H1 (cell line): ENCODE data around the gene TLL1. TPM values are rescaled to one million over a fixed set of nuclear protein-coding genes. Genes with fewer than 3 reads are reported as not detected.

Source experiments
- CTCF ChIA-PET: fragments of 300-600 bp; sonication (Branson Sonifier 250); formaldehyde crosslinking; loops from one replicate; lab custom pipeline; 2021; ENCODE audit not compliant: partially characterized antibody; lab: Charles Lee
- POLR2A ChIA-PET: fragments of 300-600 bp; sonication (Branson Sonifier 250); formaldehyde crosslinking; loops from one replicate; lab custom pipeline; 2021; ENCODE audit warnings: inconsistent platforms; ENCODE audit not compliant: partially characterized antibody; lab: Charles Lee
- DNase-seq, 2 experiments: peaks; one replicate each; pipeline versions ENCODE4 v3.0.0 to v3.0.0-alpha.2; 2010 to 2022; ENCODE audit warnings: low spot score in 2 of 2, low read depth in 1 of 2, mixed read lengths in 1 of 2
- FAIRE-seq: peaks from 2 replicates; lab custom pipeline; 2011; peaks lifted over from hg19 to GRCh38; lab: Jason Lieb, UNC
- H2AFZ ChIP-seq: 2 replicates; pipeline ENCODE4 v1.8.1; 2012; ENCODE audit warnings: low read length, inconsistent platforms
- H2AK5ac ChIP-seq: 2 replicates; pipeline ENCODE4 v1.6.1; 2013; ENCODE audit warnings: low read depth, low read length
- H2BK120ac ChIP-seq: replicated peaks from 2 replicates; pipeline ENCODE3; 2013; ENCODE audit warnings: low read depth, low read length, inconsistent platforms
- H2BK12ac ChIP-seq: 2 replicates; pipeline ENCODE4 v1.6.1; 2013; ENCODE audit warnings: low read depth, low read length
- H2BK15ac ChIP-seq: 2 replicates; pipeline ENCODE4 v1.6.1; 2013; ENCODE audit warnings: low read length
- H2BK20ac ChIP-seq: 2 replicates; pipeline ENCODE4 v1.6.1; 2013; ENCODE audit warnings: low read length
- H2BK5ac ChIP-seq: 2 replicates; pipeline ENCODE4 v1.6.1; 2013; ENCODE audit warnings: low read depth, low read length
- H3K14ac ChIP-seq: 2 replicates; pipeline ENCODE4 v1.6.1; 2013; ENCODE audit warnings: inconsistent platforms; ENCODE audit not compliant: insufficient read length
- H3K18ac ChIP-seq: 2 replicates; pipeline ENCODE4 v1.6.1; 2013; ENCODE audit warnings: low read length; ENCODE audit errors: extremely low read depth
- H3K23ac ChIP-seq: 2 replicates; pipeline ENCODE4 v1.6.1; 2013; ENCODE audit warnings: inconsistent platforms; ENCODE audit not compliant: insufficient read length
- H3K23me2 ChIP-seq: 2 replicates; pipeline ENCODE4 v1.6.1; 2013; ENCODE audit warnings: low read depth, low read length
- H3K27ac ChIP-seq: 2 replicates; pipeline ENCODE4 v1.6.1; 2011; ENCODE audit warnings: low read depth, low read length, inconsistent platforms
- H3K27me3 ChIP-seq, 4 experiments: replicated peaks in 1 of 4; 1 replicate in 1 of 4; 2 replicates in 3 of 4; pipeline versions ENCODE4 v1.6.1 to v1.8.1; 2011 to 2013; ENCODE audit warnings: low read length in 3 of 4, mild to moderate bottlenecking in 3 of 4, inconsistent platforms in 2 of 4, mixed read lengths in 2 of 4, moderate library complexity in 1 of 4; ENCODE audit not compliant: control insufficient read depth in 3 of 4, insufficient read depth in 3 of 4; ENCODE audit errors: extremely low read depth in 1 of 4
- H3K36me3 ChIP-seq, 4 experiments: 2 replicates each; pipeline versions ENCODE4 v1.6.1 to v1.8.1; 2011 to 2013; ENCODE audit warnings: mild to moderate bottlenecking in 4 of 4, low read length in 3 of 4, moderate library complexity in 2 of 4, control low read depth in 1 of 4, inconsistent platforms in 1 of 4; ENCODE audit not compliant: insufficient read depth in 4 of 4, control insufficient read depth in 2 of 4
- H3K4ac ChIP-seq: replicated peaks from 2 replicates; pipeline ENCODE3; 2013; ENCODE audit warnings: low read length, low read depth, mixed read lengths, inconsistent platforms; ENCODE audit not compliant: insufficient read length
- H3K4me1 ChIP-seq, 4 experiments: replicated peaks in 1 of 4; 1 replicate in 1 of 4; 2 replicates in 3 of 4; pipeline versions ENCODE4 v1.6.1 to v1.8.1; 2011 to 2013; ENCODE audit warnings: low read length in 3 of 4, inconsistent platforms in 2 of 4, mixed read lengths in 1 of 4; ENCODE audit not compliant: insufficient read depth in 4 of 4, control insufficient read depth in 3 of 4
- H3K4me2 ChIP-seq, 2 experiments: 2 replicates each; pipeline versions ENCODE4 v1.6.1 to v1.8.1; 2011 to 2013; ENCODE audit warnings: low read depth in 2 of 2, low read length in 2 of 2, control low read depth in 1 of 2, inconsistent platforms in 1 of 2, mild to moderate bottlenecking in 1 of 2; ENCODE audit not compliant: insufficient read depth in 1 of 2
- H3K4me3 ChIP-seq, 4 experiments: fragments of 200-600, 300-600 bp in 1 of 4; sonication (generic), shearing (Covaris generic), sonication (Bioruptor Twin) in 1 of 4; 2 replicates each; pipeline versions ENCODE4 v1.5.1 to v1.8.1; 2011 to 2016; ENCODE audit warnings: low read length in 4 of 4, low read depth in 3 of 4, control low read depth in 2 of 4, inconsistent platforms in 2 of 4, mild to moderate bottlenecking in 2 of 4, mixed read lengths in 1 of 4, moderate library complexity in 1 of 4; ENCODE audit not compliant: insufficient read depth in 2 of 4; ENCODE audit errors: extremely low read depth in 1 of 4
- H3K56ac ChIP-seq: replicated peaks from 2 replicates; pipeline ENCODE3; 2013; ENCODE audit warnings: low read depth, mild to moderate bottlenecking, mixed read lengths, low read length, inconsistent platforms; ENCODE audit not compliant: insufficient read length
- H3K79me1 ChIP-seq: 2 replicates; pipeline ENCODE4 v1.6.1; 2013; ENCODE audit warnings: low read depth, low read length, control low read depth
- H3K79me2 ChIP-seq, 2 experiments: 2 replicates each; pipeline versions ENCODE4 v1.6.1 to v1.8.1; 2012 to 2013; ENCODE audit warnings: low read length in 2 of 2, mild to moderate bottlenecking in 2 of 2, inconsistent platforms in 1 of 2; ENCODE audit not compliant: insufficient read depth in 2 of 2, control insufficient read depth in 1 of 2
- H3K9ac ChIP-seq, 4 experiments: replicated peaks in 1 of 4; 1 replicate in 1 of 4; 2 replicates in 3 of 4; pipeline versions ENCODE4 v1.6.1 to v1.8.1; 2011 to 2013; ENCODE audit warnings: low read depth in 3 of 4, low read length in 3 of 4, control low read depth in 2 of 4, mild to moderate bottlenecking in 2 of 4, moderate library complexity in 2 of 4, inconsistent platforms in 1 of 4; ENCODE audit errors: extremely low read depth in 1 of 4
- H3K9me3 ChIP-seq, 2 experiments: 2 replicates each; pipeline versions ENCODE4 v1.6.1 to v1.8.1; 2012 to 2013; ENCODE audit warnings: mild to moderate bottlenecking in 2 of 2, moderate library complexity in 2 of 2, control low read depth in 1 of 2, inconsistent platforms in 1 of 2, low read depth in 1 of 2, low read length in 1 of 2, mixed read lengths in 1 of 2; ENCODE audit not compliant: insufficient read depth in 2 of 2
- H4K20me1 ChIP-seq, 2 experiments: replicated peaks in 1 of 2; 2 replicates each; pipeline versions ENCODE3 to v1.8.1; 2011 to 2013; ENCODE audit warnings: inconsistent platforms in 2 of 2, low read length in 2 of 2, mild to moderate bottlenecking in 1 of 2; ENCODE audit not compliant: insufficient read depth in 2 of 2, control insufficient read depth in 1 of 2
- H4K5ac ChIP-seq: 2 replicates; pipeline ENCODE4 v1.6.1; 2013; ENCODE audit warnings: low read length, low read depth, mixed read lengths, inconsistent platforms; ENCODE audit not compliant: insufficient read length
- H4K8ac ChIP-seq: 2 replicates; pipeline ENCODE4 v1.8.0; 2013; ENCODE audit warnings: mild to moderate bottlenecking, moderate library complexity, low read length, inconsistent platforms; ENCODE audit not compliant: insufficient read depth; ENCODE audit errors: extremely low read depth
- H4K91ac ChIP-seq: replicated peaks from 2 replicates; pipeline ENCODE3; 2013; ENCODE audit warnings: low read length, mixed read lengths, inconsistent platforms; ENCODE audit not compliant: insufficient read length
- ATF2 ChIP-seq: IDR thresholded peaks from 2 replicates; pipeline ENCODE4 v1.6.1; 2012; ENCODE audit warnings: low read length, inconsistent platforms
- BCL11A ChIP-seq, 2 experiments: IDR thresholded peaks; one replicate each; pipeline ENCODE4 v1.6.1; 2011; ENCODE audit warnings: low read depth in 2 of 2, low read length in 2 of 2, mild to moderate bottlenecking in 2 of 2
- BRCA1 ChIP-seq: IDR thresholded peaks from 2 replicates; pipeline ENCODE4 v1.6.1; 2012; ENCODE audit warnings: low read depth, low read length, improper control_type of control experiment
- EZH2 ChIP-seq: fragments of 200-600 bp; sonication (generic); IDR thresholded peaks from 2 replicates; pipeline ENCODE4 v1.7.1; 2012; ENCODE audit warnings: low read depth, mild to moderate bottlenecking, moderate library complexity, low read length, inconsistent platforms; ENCODE audit not compliant: severe bottlenecking
- GABPA ChIP-seq: IDR thresholded peaks from 2 replicates; pipeline ENCODE4 v1.6.1; 2011; ENCODE audit warnings: mild to moderate bottlenecking, low read length, moderate library complexity, borderline replicate concordance; ENCODE audit not compliant: insufficient read depth
- HDAC2 ChIP-seq, 2 experiments: fragments of 300-600 bp in 1 of 2; sonication (generic) in 1 of 2; IDR thresholded peaks; 2 replicates each; pipeline ENCODE4 v1.6.1; 2011 to 2012; ENCODE audit warnings: low read depth in 2 of 2, low read length in 2 of 2, mild to moderate bottlenecking in 2 of 2, moderate library complexity in 2 of 2, borderline replicate concordance in 1 of 2, inconsistent platforms in 1 of 2
- HDAC6 ChIP-seq: IDR thresholded peaks from one replicate; pipeline ENCODE4 v1.7.1; 2012; ENCODE audit warnings: low read depth, mild to moderate bottlenecking, inconsistent platforms, low read length, moderate library complexity
- KDM4A ChIP-seq: IDR thresholded peaks from one replicate; pipeline ENCODE4 v1.7.1; 2012; ENCODE audit warnings: low read depth, mild to moderate bottlenecking, moderate library complexity, low read length, inconsistent platforms; ENCODE audit not compliant: severe bottlenecking
- MAFK ChIP-seq: IDR thresholded peaks from 2 replicates; pipeline ENCODE4 v1.6.1; 2012; ENCODE audit warnings: low read depth, mild to moderate bottlenecking, improper control_type of control experiment, low read length
- PHF8 ChIP-seq: fragments of 200-600 bp; sonication (generic); conservative IDR thresholded peaks from 2 replicates; pipeline ENCODE4 v1.7.1; 2012; ENCODE audit warnings: low read depth, mild to moderate bottlenecking, inconsistent platforms, low read length, moderate library complexity
- SIN3A ChIP-seq, 2 experiments: IDR thresholded peaks in 1 of 2; conservative IDR thresholded peaks in 1 of 2; 2 replicates each; pipeline ENCODE4 v1.6.1; 2011 to 2012; ENCODE audit warnings: low read length in 2 of 2, improper control_type of control experiment in 1 of 2, low read depth in 1 of 2, mild to moderate bottlenecking in 1 of 2
- WGBS, 2 experiments: shearing (Covaris generic) in 1 of 2; methylation state at CpG; one replicate each; pipeline versions ENCODE4 v1.1.6 to v1.1.7; 2013 to 2015; ENCODE audit warnings: low lambda C conversion rate in 2 of 2, mixed read lengths in 2 of 2, inconsistent platforms in 1 of 2, low coverage in 1 of 2, missing lambda C conversion rate in 1 of 2; ENCODE audit not compliant: insufficient replicate concordance in 2 of 2, insufficient coverage in 1 of 2, insufficient read length in 1 of 2; ENCODE audit errors: extremely low coverage in 1 of 2, missing lambda C conversion rate in 1 of 2; 5-methylcytosine and 5-hydroxymethylcytosine counted together
- polyA plus RNA-seq, 7 experiments: library from polyadenylated mRNA; depleted of rRNA in 3 of 7; stranded (reverse) in 5 of 7; unstranded in 2 of 7; fragments of >200 nt in 5 of 7; fragments of 200-250 nt in 2 of 7; gene quantifications; 1 replicate in 5 of 7; 2 replicates in 1 of 7; 4 replicates in 1 of 7; pipeline versions ENCODE4 v1.2.1 to v1.2.3, GENCODE V29; 2011 to 2013; ENCODE audit warnings: missing spikeins in 2 of 7, mixed read lengths in 2 of 7
- total RNA-seq: library from RNA; stranded (reverse); fragmentation: NEBNext Ultra II Directional; extraction: Animal tissue kit (Norgen Biotek cat#: 25700); gene quantifications from 2 replicates; pipeline ENCODE4 v1.2.1, GENCODE V29; 2021

Gene TLL1
- total and polyA plus RNA-seq, 2 of the 8 experiments (the other 6 are each of a cell fraction or from before 2014, with no cell fraction given), result 0.18 to 1.1 TPM

GRCh38 chr4:165992283-165992682, 119.2 kb downstream of the TLL1 start:
- Histone ChIP-seq H3K14ac (no peak overlapping the region), H3K79me2 (no peaks in the 10 kb centered on the region), H3K79me1 (no peaks in the 10 kb centered on the region), H3K4ac (no peak overlapping the region), H3K9ac (no peak overlapping the region), H3K36me3 (no peaks in the 10 kb centered on the region), H3K4me1 (peaks cover 0 to 2% (median 0%) of the 10 kb centered on the region in 4 experiments; a peak in 1 of 7 replicates), H3K27me3 (no peaks in the 10 kb centered on the region), H4K91ac (no peak overlapping the region), H3K4me2 (no peak overlapping the region), H4K20me1 (no peaks in the 10 kb centered on the region), H4K5ac (no peak overlapping the region), H2BK120ac (no peak overlapping the region), H3K18ac (no peak overlapping the region), H3K56ac (no peak overlapping the region), H2BK12ac (no peak overlapping the region), H4K8ac (no peak overlapping the region), H3K23ac (no peak overlapping the region), H3K23me2 (no peaks in the 10 kb centered on the region), H3K9me3 (no peaks in the 10 kb centered on the region), H3K27ac (no peak overlapping the region), H3K4me3 (no peak overlapping the region), H2BK5ac (no peak overlapping the region), H2BK15ac (no peak overlapping the region), H2BK20ac (no peak overlapping the region), H2AK5ac (no peak overlapping the region), H2AFZ (no peak overlapping the region)
- POLR2A ChIA-PET, result no interaction called here
- CTCF ChIA-PET, result no interaction called here
- DNase-seq (no peak), FAIRE-seq (no peak)
- WGBS, 2 experiments, result 91% methylated on average over 1 of the region's 1 CpG; no CpG with 5 or more reads in 1 of the 2 experiments
- no peak for TF ChIP-seq EZH2
- TF ChIP-seq HDAC6, result no peak
- no peak for TF ChIP-seq GABPA
- TF ChIP-seq BRCA1, result no peak
- no peak for TF ChIP-seq BCL11A (IDR thresholded peaks at IDR 0.05; ENCODE audit: low read depth in 2 of 2, low read length in 2 of 2)
- TF ChIP-seq SIN3A (conservative IDR thresholded peaks at IDR 0.05 in 1 of 2, IDR thresholded peaks at IDR 0.05 in 1 of 2; ENCODE audit: low read depth in 1 of 2, low read length in 2 of 2), result no peak
- TF ChIP-seq PHF8, result no peak
- no peak for TF ChIP-seq KDM4A
- no peak for TF ChIP-seq HDAC2 (IDR thresholded peaks at IDR 0.05; ENCODE audit: borderline replicate concordance in 1 of 2, low read depth in 2 of 2, low read length in 2 of 2)
- no peak for TF ChIP-seq ATF2
- TF ChIP-seq MAFK, result no peak
